Measurements from ENCODE around the gene OGFR.

GRCh38 chr20:62825986-62826645, 21.5 kb downstream of the OGFR start:
- TF ChIP-seq CTCF (IDR thresholded peaks at IDR 0.05) (no peak), POLR2AphosphoS5 (IDR thresholded peaks at IDR 0.05) (no peak), POLR2A (IDR thresholded peaks at IDR 0.05) (no peak)
